K562 (cell line): Measurements from ENCODE around the gene VKORC1. TPM values are rescaled to one million over a fixed set of nuclear protein-coding genes. Genes with fewer than 3 reads are reported as not detected.
A peak's percentile ranks its signal among the peaks of the same experiment; 100 is the strongest.

Experiments
- ATAC-seq: fragments of 200-7000 bp; cut with Tn5 transposase; 3 replicates; pipeline ENCODE4 v1.9.1; 2020; ENCODE audit warnings: moderate library complexity
- BruUV-seq: library from RNA; stranded (reverse); fragments of 400-500 nt; replicated peaks from 2 replicates; lab custom pipeline; 2021; lab: Mats Ljungman, UMichigan
- CTCF ChIA-PET: fragments of 300-600 bp; formaldehyde crosslinking; extraction: SDS; loops from one replicate; lab custom pipeline; 2021; ENCODE audit warnings: low intra/inter-chr PET ratio; lab: Yijun Ruan, JAX
- POLR2A ChIA-PET: fragments of 300-600, 350-650 bp; sonication (Branson Sonifier 250); formaldehyde crosslinking; extraction: SDS; loops from one replicate; lab custom pipeline; 2021; ENCODE audit warnings: antibody characterized with exemption, inconsistent platforms; lab: Yijun Ruan, JAX
- DNase-seq, 4 experiments: peaks; one replicate each; pipeline versions ENCODE4 v3.0.0 to v3.0.0-alpha.2; 2011 to 2018; ENCODE audit warnings: low spot score in 3 of 4, mixed read lengths in 3 of 4; ENCODE audit errors: extremely low read depth in 1 of 4
- FAIRE-seq: peaks from 2 replicates; lab custom pipeline; 2011; peaks lifted over from hg19 to GRCh38; lab: Jason Lieb, UNC
- H2AFZ ChIP-seq: 2 replicates; pipeline ENCODE4 v1.6.0; 2011; ENCODE audit warnings: low read depth, low read length, control low read depth, inconsistent platforms
- H3K27ac ChIP-seq: fragments of 200-600 bp; 3 replicates; pipeline ENCODE4 v1.8.0; 2011; ENCODE audit warnings: low read depth, mild to moderate bottlenecking, control low read depth, inconsistent platforms, low read length, moderate library complexity, mixed read lengths; ENCODE audit errors: extremely low read depth
- H3K27me3 ChIP-seq, 2 experiments: fragments of 300-600 bp in 1 of 2; 2 replicates in 1 of 2; 3 replicates in 1 of 2; pipeline versions ENCODE4 v1.6.0 to v1.8.0; 2011; ENCODE audit warnings: inconsistent platforms in 2 of 2, low read length in 2 of 2, mild to moderate bottlenecking in 1 of 2, mixed read lengths in 1 of 2, moderate library complexity in 1 of 2; ENCODE audit not compliant: control insufficient read depth in 2 of 2, insufficient read depth in 2 of 2
- H3K36me3 ChIP-seq: fragments of 300-600 bp; 3 replicates; pipeline ENCODE4 v1.8.0; 2011; ENCODE audit warnings: mild to moderate bottlenecking, low read length, inconsistent platforms; ENCODE audit not compliant: control insufficient read depth, insufficient read depth
- H3K4me1 ChIP-seq, 2 experiments: fragments of 200-600 bp in 1 of 2; replicated peaks in 1 of 2; 2 replicates in 1 of 2; 3 replicates in 1 of 2; pipeline versions ENCODE4 v1.5.1 to v1.8.0; 2011; ENCODE audit warnings: inconsistent platforms in 2 of 2, low read length in 2 of 2, mild to moderate bottlenecking in 1 of 2, mixed read lengths in 1 of 2, moderate library complexity in 1 of 2; ENCODE audit not compliant: control insufficient read depth in 2 of 2, insufficient read depth in 2 of 2
- H3K4me2 ChIP-seq: 2 replicates; pipeline ENCODE4 v1.6.1; 2011; ENCODE audit warnings: low read length, control low read depth, inconsistent platforms, mixed read lengths; ENCODE audit not compliant: insufficient read depth
- H3K4me3 ChIP-seq: fragments of 200-600 bp; sonication (generic), shearing (Covaris generic); 2 replicates; pipeline ENCODE4 v1.5.1; 2016; ENCODE audit warnings: control low read depth, inconsistent platforms
- H3K79me2 ChIP-seq: fragments of 200-600 bp; 3 replicates; pipeline ENCODE4 v1.8.0; 2011; ENCODE audit warnings: low read length, inconsistent platforms; ENCODE audit not compliant: control insufficient read depth, insufficient read depth
- H3K9ac ChIP-seq, 2 experiments: 2 replicates each; pipeline versions ENCODE4 v1.6.0 to v1.6.1; 2011; ENCODE audit warnings: low read depth in 2 of 2, low read length in 2 of 2, control low read depth in 1 of 2, inconsistent platforms in 1 of 2, mild to moderate bottlenecking in 1 of 2, mixed read lengths in 1 of 2; ENCODE audit not compliant: insufficient read depth in 1 of 2
- H3K9me1 ChIP-seq: one replicate; pipeline ENCODE4 v1.6.0; 2011; ENCODE audit warnings: inconsistent platforms, mild to moderate bottlenecking, low read length, moderate library complexity; ENCODE audit not compliant: control insufficient read depth, insufficient read depth
- H3K9me3 ChIP-seq: replicated peaks from 2 replicates; pipeline ENCODE4 v1.5.1; 2011; ENCODE audit warnings: low read depth, low read length, inconsistent platforms; ENCODE audit not compliant: control insufficient read depth, insufficient read depth
- H4K20me1 ChIP-seq: replicated peaks from 2 replicates; pipeline ENCODE4 v1.6.1; 2011; ENCODE audit warnings: low read length, inconsistent platforms, mixed read lengths; ENCODE audit not compliant: control insufficient read depth, insufficient read depth
- AFF1 ChIP-seq, 2 experiments: fragments of 450-650 bp; IDR thresholded peaks; 2 replicates each; pipeline ENCODE4 v1.6.1; 2018; ENCODE audit warnings: mild to moderate bottlenecking in 2 of 2, low read depth in 1 of 2; ENCODE audit not compliant: partially characterized antibody in 2 of 2
- CHCHD3 ChIP-seq: fragments of 250-450 bp; sonication (Bioruptor Pico); IDR thresholded peaks from 2 replicates; pipeline ENCODE4 v2.1.2; 2022; ENCODE audit warnings: mild to moderate bottlenecking
- GMEB1 ChIP-seq: fragments of 250-450 bp; sonication (Bioruptor Pico); IDR thresholded peaks from 2 replicates; pipeline ENCODE4 v1.4.0; 2020; ENCODE audit warnings: mild to moderate bottlenecking
- HCFC1 ChIP-seq: IDR thresholded peaks from 2 replicates; pipeline ENCODE4 v1.6.1; 2012; ENCODE audit warnings: low read depth, low read length, improper control_type of control experiment
- HLTF ChIP-seq: fragments of 450-650 bp; IDR thresholded peaks from 2 replicates; pipeline ENCODE4 v1.6.1; 2016
- HNRNPK ChIP-seq: fragments of 200-400 bp; formaldehyde crosslinking; IDR thresholded peaks from one replicate; pipeline ENCODE4 v1.6.1; 2018; ENCODE audit warnings: mild to moderate bottlenecking, low read depth, low read length; ENCODE audit not compliant: poor library complexity, severe bottlenecking
- MBD2 ChIP-seq: sonication (generic); IDR thresholded peaks from 2 replicates; pipeline ENCODE4 v1.6.1; 2016; ENCODE audit warnings: low read depth, borderline replicate concordance
- MLLT1 ChIP-seq, 2 experiments: fragments of 450-650 bp; IDR thresholded peaks; 2 replicates each; pipeline ENCODE4 v1.6.1; 2016
- NEUROD1 ChIP-seq: fragments of 150-350 bp; IDR thresholded peaks from 2 replicates; pipeline ENCODE4 v1.6.1; 2014; ENCODE audit warnings: borderline replicate concordance, low read length, low read depth; ENCODE audit not compliant: partially characterized antibody
- NR2F6 ChIP-seq: fragments of 450-650 bp; formaldehyde crosslinking; IDR thresholded peaks from 2 replicates; pipeline ENCODE4 v1.4.0; 2020; ENCODE audit warnings: mild to moderate bottlenecking
- RAD51 ChIP-seq: fragments of 450-650 bp; IDR thresholded peaks from 2 replicates; pipeline ENCODE4 v1.7.1; 2016; ENCODE audit warnings: low read depth, mild to moderate bottlenecking, borderline replicate concordance
- RBM14 ChIP-seq: fragments of 200-400 bp; formaldehyde crosslinking; IDR thresholded peaks from 2 replicates; pipeline ENCODE4 v1.6.1; 2018; ENCODE audit warnings: low read depth, mild to moderate bottlenecking, low read length, moderate library complexity, borderline replicate concordance; ENCODE audit not compliant: insufficient read depth
- SMARCE1 ChIP-seq: fragments of 450-650 bp; IDR thresholded peaks from 2 replicates; pipeline ENCODE4 v1.7.1; 2016; ENCODE audit warnings: mild to moderate bottlenecking
- ZNF133 ChIP-seq: fragments of 250-450 bp; sonication (Bioruptor Pico); IDR thresholded peaks from 2 replicates; pipeline ENCODE4 v1.4.0; 2020; ENCODE audit warnings: mild to moderate bottlenecking
- WGBS: fragments of 100-300 bp; shearing (Covaris generic); methylation state at CpG from one replicate; pipeline ENCODE4 v1.1.6; 2016; ENCODE audit warnings: low coverage, mixed read lengths; ENCODE audit not compliant: insufficient coverage; ENCODE audit errors: missing lambda C conversion rate; 5-methylcytosine and 5-hydroxymethylcytosine counted together
- in situ Hi-C: fragments of 300-500 bp; cut with MboI; formaldehyde crosslinking; loops from 4 replicates; pipeline ENCODE4 v1.15.0; 2018; ENCODE audit warnings: inconsistent platforms, mixed read lengths
- intact Hi-C: fragments of 100-400 bp; cut with micrococcal nuclease; formaldehyde crosslinking; loops from 2 replicates; pipeline ENCODE4 v1.14.2; 2022
- polyA plus RNA-seq, 8 experiments: library from polyadenylated mRNA; depleted of rRNA in 4 of 8; stranded (reverse) in 5 of 8; unstranded in 3 of 8; fragments of >200 nt; fragmentation: Nextera tagmentation in 2 of 8; fragmentation: Illumina TruSeq in 1 of 8; extraction: Ambion mirVana in 2 of 8; extraction: Trizol in 1 of 8; gene quantifications; 2 replicates each; pipeline versions ENCODE4 v1.2.1 to v1.2.3, GENCODE V29; 2011 to 2014; ENCODE audit warnings: inconsistent platforms in 1 of 8, missing spikeins in 1 of 8
- total RNA-seq, 7 experiments: library from RNA; depleted of rRNA in 6 of 7; stranded (reverse); fragments of >200 nt in 6 of 7; fragmentation: Illumina TruSeq in 2 of 7; extraction: Trizol in 2 of 7; gene quantifications; 2 replicates each; pipeline versions ENCODE4 v1.2.1 to v1.2.3, GENCODE V29; 2011 to 2021; ENCODE audit warnings: low replicate concordance in 1 of 7
- TF ChIP-seq, protein P1 (sequence below): sonication (generic); formaldehyde crosslinking; IDR thresholded peaks from 2 replicates; pipeline ENCODE4 v1.9.0; 2022; ENCODE audit warnings: mild to moderate bottlenecking, missing genetic modification reagents

Gene VKORC1
- total and polyA plus RNA-seq, 9 of the 15 experiments (the other 6 are each of a cell fraction or from before 2014, with no cell fraction given), result 30.0 to 119 (median 62.1) TPM

- in situ Hi-C loops (no loop called here), intact Hi-C loops (loop anchor here (5.0 kb wide), 1 partner anchor 37 kb away; no protein-coding TSS in a partner anchor)
- H3K9ac ChIP-seq, result peak overlapping the region; percentile 62 to 95
- DNase-seq, result peak; percentile 87 to 89 (median 87)
- no peak overlapping the region for H3K4me3 ChIP-seq
- ATAC-seq, result peak; percentile 82
- no peaks in the 10 kb centered on the region for H3K27me3 ChIP-seq
- WGBS, result 7% methylated on average over 28 of the region's 33 CpGs
- no TSS peak for BruUV-seq
- peaks cover 16% of the 10 kb centered on the region; the same call in 2 of the 3 replicates for H3K36me3 ChIP-seq
- no peaks in the 10 kb centered on the region for H4K20me1 ChIP-seq
- H3K4me2 ChIP-seq, result 0 out of 2 replicates have a peak overlapping the region, but pooled peaks have one; percentile 37
- H3K9me3 ChIP-seq, result no peaks in the 10 kb centered on the region
- ChIA-PET CTCF (interaction anchor here (0.6 kb wide), 1 partner anchor 217 kb away, joined by 3 read pairs; no protein-coding TSS in a partner anchor), POLR2A (no interaction called here)
- no peaks in the 10 kb centered on the region for H3K9me1 ChIP-seq
- FAIRE-seq, result peak; percentile 64
- peaks cover 13 to 33% of the 10 kb centered on the region in 2 experiments for H3K4me1 ChIP-seq
- H3K79me2 ChIP-seq, result peaks cover 13% of the 10 kb centered on the region
- peak overlapping the region; percentile 98 for H2AFZ ChIP-seq
- H3K27ac ChIP-seq, result peak overlapping the region; percentile 79
- TF ChIP-seq, protein P1, sequence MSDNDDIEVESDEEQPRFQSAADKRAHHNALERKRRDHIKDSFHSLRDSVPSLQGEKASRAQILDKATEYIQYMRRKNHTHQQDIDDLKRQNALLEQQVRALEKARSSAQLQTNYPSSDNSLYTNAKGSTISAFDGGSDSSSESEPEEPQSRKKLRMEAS (CRISPR knock-in tag), result peak; percentile 87
- TF ChIP-seq NR2F6, result no peak
- TF ChIP-seq AFF1 (IDR thresholded peaks at IDR 0.05; ENCODE audit: low read depth in 1 of 2, partially characterized antibody in 2 of 2), result peak in 1 of 2 experiments; percentile 23
- no peak for TF ChIP-seq SMARCE1
- peak; percentile 55 for TF ChIP-seq HCFC1
- TF ChIP-seq GMEB1 (CRISPR knock-in tag), result peak; percentile 36
- peak; percentile 60; the same call in 1 of the 2 replicates for TF ChIP-seq HLTF
- TF ChIP-seq MLLT1 (IDR thresholded peaks at IDR 0.05), result peak in 1 of 2 experiments; percentile 70; a peak in 2 of 4 replicates
- peak; percentile 79 for TF ChIP-seq NEUROD1
- no peak for TF ChIP-seq ZNF133 (CRISPR knock-in tag)
- TF ChIP-seq HNRNPK, result no peak
- TF ChIP-seq RBM14, result 0 out of 2 replicates have a peak, but pooled peaks have one; percentile 85
- no peak for TF ChIP-seq CHCHD3
- no peak for TF ChIP-seq MBD2
- peak; percentile 67 for TF ChIP-seq RAD51
Measured at GRCh38 chr16:31105677-31106213, 11.1 kb upstream of the VKORC1 start.
